GM19023 (cell line): ENCODE data around the gene RNF157.

Experiments
- ATAC-seq: cut with Tn5 transposase; IDR thresholded peaks from one replicate; pipeline ENCODE4 v1.9.1; 2021; ENCODE audit warnings: mild to moderate bottlenecking, moderate library complexity; ENCODE audit not compliant: unreplicated experiment

RNF157 gene

GRCh38 chr17:76240461-76241203 lies at the start of gene RNF157:
TSS of gene RNF157 (minus strand) at chr17:76240493. CDS start at chr17:76240240, 253 bp downstream.
- peak; percentile 74 for ATAC-seq

DNA sequence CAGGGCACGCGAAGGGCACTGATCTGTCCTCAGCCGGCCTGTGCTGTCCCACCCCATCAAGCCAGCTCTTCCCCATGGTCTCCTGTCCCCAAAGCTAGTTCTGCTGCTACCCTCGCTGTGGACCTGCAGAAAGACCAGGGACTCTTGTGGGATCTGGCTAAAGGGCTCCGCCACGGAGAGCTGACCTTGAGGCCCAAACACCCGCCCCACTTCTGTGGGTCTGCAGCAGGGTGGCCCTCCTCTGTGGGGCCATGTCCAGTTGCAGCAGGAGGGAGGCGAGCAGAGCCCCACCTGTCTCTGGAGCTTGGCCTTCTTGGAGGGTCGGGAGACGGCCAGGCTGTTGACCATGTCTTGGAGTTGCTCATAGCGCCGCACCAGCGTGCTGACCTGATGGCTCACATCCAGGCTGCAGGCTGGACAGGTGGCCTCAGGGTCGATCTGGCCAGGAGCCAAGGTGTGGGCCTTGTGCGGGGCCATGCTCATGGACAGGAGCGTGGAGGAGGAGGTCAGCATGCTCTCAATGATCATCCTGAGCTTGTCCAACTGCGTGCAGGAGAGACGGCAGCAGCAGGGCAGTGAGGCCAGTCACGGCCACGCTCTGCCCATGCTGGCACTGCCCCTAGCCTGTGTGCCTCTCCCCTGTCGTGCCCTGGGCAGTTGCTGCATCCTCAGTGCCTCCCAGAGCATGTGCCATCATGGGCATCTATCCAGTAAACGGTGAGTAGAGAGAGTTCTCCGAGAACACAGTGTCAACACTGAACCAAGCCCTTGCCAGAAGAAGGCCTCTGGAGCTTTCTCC lies 41.5 kb upstream of the RNF157 start:
- ATAC-seq = no peak

DNA sequence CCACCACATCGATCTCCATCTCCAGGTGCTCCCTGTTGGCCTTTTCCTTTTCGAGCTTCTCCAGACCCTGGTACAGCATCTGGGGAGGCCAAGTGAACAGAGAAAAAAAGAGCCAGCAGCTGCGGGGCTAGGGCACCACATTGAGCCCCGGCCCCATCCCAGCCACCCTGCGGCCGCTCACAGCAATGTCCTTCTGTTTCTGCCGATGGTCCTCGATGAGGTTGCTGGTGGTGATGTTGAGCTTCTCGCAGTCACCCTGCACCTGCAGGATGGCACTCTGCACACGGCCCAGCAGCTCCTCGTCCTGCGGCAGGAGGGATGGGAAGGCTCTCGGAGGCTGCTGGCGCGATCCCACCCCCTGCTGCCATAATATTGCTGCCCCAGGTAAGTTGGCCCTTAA lies 40.4 kb upstream of the RNF157 start:
- no peak for ATAC-seq

DNA sequence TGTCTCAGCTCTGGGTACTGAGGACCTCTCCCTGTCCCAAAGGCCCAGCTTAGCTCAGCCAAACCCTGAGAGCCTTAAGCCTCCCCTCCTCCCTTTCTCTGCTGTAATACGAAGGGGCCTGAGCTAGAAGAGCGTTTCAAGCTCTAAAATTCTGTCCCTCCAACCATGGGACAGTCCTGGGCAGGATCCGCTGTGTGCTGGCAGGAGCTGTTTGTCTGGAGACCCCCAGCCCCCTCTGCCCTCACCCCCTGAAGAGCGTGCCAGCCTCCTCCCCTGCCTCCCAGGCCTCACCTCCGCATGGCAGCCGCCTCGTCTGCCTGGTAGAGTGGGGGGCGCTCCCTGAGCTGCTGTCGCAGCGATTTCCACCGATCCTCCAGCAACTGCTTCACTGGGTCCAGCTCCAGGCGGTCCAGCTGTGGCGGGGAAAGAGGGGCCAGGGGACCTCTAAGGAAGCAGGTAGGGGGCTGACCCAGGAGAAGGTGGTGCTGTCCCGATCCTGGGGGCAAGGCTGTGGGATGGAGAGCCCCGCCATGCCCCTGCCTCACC lies 39.5 kb upstream of the RNF157 start:
- no peak for ATAC-seq

DNA sequence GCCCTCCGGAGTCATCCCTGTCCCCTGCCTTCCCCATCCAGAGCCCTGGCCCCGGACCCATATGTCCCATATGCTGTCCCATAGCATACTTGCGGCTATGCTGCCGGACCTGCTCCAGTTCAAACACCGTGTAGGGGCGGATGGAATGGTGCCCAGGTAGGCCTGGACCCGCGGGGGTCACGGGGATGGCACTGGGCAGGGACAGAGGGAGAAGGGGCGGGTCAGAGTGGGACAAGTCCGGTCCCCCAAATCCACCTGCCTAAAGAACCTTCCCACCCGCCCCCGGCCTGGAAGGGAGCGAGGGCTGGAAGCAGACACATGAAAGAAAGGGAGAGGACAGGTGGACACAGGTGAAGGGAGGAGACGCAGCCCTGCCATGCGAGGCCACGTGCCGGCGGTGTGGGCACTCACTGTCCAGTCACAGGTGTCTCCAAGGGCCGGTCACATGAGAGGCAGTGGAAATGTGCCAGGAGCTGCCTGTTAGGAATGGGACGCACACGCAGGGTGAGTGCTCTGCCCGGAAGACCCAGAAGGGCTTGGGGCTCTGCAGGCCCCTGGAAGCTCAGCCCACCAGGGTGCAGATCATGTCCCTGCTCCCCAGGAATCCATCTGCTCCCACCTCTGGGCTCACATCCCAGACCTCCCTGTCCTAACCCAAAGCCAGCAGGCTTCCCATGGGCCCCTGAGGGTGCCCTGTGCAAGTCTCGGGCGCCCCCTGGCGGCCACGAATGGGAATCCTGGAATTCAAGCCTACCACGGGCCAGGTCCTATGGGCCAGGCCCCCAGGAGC lies 38.9 kb upstream of the RNF157 start:
- no peak for ATAC-seq

DNA sequence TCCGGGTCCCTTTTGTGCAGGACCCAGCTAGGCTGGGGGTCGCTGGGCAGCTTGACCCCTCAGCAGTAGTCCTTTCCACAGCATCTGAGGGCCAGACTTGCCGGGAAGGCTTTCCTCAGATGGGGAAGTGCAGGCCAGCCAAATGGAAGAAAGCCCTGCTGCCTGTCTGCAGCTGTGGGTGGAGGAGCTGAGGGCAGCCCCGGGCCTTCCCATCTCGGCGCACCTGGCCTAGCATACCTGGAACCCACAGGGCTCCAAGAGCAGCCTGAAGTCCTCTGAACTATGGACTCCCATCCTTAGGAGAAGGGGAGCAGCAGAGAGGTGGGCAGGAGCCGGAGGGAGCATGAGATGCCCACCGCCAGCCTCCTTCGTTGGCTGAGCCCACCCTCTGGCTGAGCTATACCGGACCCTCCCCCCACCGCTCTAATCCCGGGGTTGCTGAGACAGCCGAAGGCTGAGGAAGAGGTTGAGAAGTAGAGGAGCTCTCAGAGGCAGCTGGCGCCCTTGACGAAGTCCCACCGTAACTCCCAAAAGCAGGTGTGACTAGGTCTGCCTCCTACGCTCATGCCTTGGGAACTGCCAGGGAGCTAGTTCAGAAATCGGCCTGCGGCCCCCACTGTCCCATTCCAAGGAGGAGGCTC lies 38.1 kb upstream of the RNF157 start:
- no peak for ATAC-seq

- ATAC-seq = no peak
Observed at GRCh38 chr17:76277300-76278267, 37.3 kb upstream of the RNF157 start.

- no peak for ATAC-seq
Observed at GRCh38 chr17:76276461-76277299, 36.4 kb upstream of the RNF157 start.

DNA sequence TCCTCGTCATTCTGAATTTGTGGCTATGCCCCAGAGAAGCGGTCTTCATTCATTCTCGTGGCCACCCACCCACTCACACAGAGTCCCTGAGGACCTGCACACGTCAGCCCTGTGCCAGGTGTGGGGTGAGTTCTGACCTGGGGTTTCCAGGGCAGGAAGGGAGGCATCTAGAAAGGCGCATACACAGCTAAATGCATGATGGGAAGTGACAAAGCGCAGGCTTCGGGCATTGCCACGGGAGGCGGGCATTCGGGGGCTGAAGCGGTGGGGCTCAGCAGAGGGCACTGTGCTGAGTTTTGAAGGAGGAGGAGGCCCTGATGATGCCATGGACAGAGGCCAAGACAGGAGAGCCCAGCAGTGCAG lies 35.8 kb upstream of the RNF157 start:
- no peak for ATAC-seq

- ATAC-seq = no peak
Observed at GRCh38 chr17:76275382-76276068, 35.2 kb upstream of the RNF157 start.

DNA sequence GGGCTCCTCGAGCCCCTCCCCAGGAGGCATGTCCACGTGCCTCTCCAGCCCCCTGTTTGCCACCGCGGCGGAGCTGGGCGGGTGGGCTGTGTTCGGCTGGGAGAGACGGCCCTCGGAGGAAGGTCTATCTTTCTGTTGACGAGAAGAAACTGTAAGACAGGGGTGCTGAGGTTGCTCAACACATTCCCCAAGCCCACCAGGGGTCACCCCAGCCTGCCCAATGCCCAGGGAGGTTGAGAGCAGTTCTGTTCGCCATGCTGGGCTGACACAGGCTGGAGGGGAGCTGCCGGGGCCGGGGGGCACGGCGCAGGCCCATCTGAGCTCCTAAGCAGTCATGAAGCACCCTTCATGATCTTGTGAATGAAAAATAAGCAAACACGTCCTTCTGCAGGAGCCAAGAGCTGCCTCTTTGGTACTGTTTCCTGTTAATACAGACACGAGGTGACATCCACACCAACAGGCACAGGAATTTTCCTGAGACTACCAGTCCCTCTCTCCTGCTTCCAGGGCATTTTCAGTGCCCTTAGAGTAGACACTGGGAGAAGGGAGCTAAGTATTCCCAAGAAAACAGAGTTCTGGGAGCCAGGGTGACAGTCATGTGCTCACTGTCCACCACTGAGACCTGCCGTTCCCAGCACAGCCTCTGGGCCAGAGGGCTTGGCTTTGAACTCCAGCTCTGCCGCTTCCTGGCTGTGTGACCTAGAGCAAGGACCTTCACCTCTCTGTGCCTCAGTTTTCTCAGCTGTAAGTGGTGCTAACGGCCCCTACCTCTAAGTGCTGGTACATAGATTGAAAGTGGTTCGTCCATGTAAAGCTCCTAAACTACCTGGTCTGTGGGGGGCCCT lies 34.0 kb upstream of the RNF157 start:
- ATAC-seq = no peak

GRCh38 chr17:76273445-76274111 lies 33.3 kb upstream of the RNF157 start:
- no peak for ATAC-seq

GRCh38 chr17:76272541-76273444 lies 32.5 kb upstream of the RNF157 start:
- ATAC-seq = peak; percentile 9

- peak; percentile 55 for ATAC-seq
Observed at GRCh38 chr17:76271669-76272540, 31.6 kb upstream of the RNF157 start.
